Measurements from ENCODE around the gene MT4.

The MT4 gene

GRCh38 chr16:56564793-56565477 lies at the start of gene MT4:
TSS of gene MT4 (plus strand) at chr16:56565073. CDS start at chr16:56565129, 56 bp downstream.
- DNase-seq: no peak

- DNase-seq: no peak
These were observed 49.2 kb upstream of the MT4 start for GRCh38 chr16:56515665-56516064.

- no peak for DNase-seq
These were observed 47.7 kb upstream of the MT4 start for GRCh38 chr16:56517206-56517605.

GRCh38 chr16:56518425-56518824 lies 46.4 kb upstream of the MT4 start:
- no peak for DNase-seq

GRCh38 chr16:56519459-56520250 lies 45.2 kb upstream of the MT4 start, which contains the start of gene BBS2:
TSS of gene BBS2 (minus strand) at chr16:56520024. CDS start at chr16:56519862, 162 bp downstream.
- DNase-seq: peak; percentile 77

GRCh38 chr16:56520251-56520577 lies 44.7 kb upstream of the MT4 start:
- DNase-seq: no peak

- DNase-seq: no peak
These were observed 39.6 kb upstream of the MT4 start for GRCh38 chr16:56525236-56525635.

GRCh38 chr16:56530872-56531271 lies 34.0 kb upstream of the MT4 start:
- DNase-seq: no peak

- DNase-seq: no peak
These were observed 32.2 kb upstream of the MT4 start for GRCh38 chr16:56532714-56533113.

- DNase-seq: no peak
These were observed 30.0 kb upstream of the MT4 start for GRCh38 chr16:56534847-56535383.

- DNase-seq: no peak
These were observed 26.5 kb upstream of the MT4 start for GRCh38 chr16:56538331-56538730.

- no peak for DNase-seq
These were observed 25.2 kb upstream of the MT4 start for GRCh38 chr16:56539656-56540055.

GRCh38 chr16:56542039-56542438 lies 22.8 kb upstream of the MT4 start:
- DNase-seq: no peak

- no peak for DNase-seq
These were observed 17.5 kb upstream of the MT4 start for GRCh38 chr16:56547120-56547948.

- no peak for DNase-seq
These were observed 16.8 kb upstream of the MT4 start for GRCh38 chr16:56547949-56548567.

- DNase-seq: no peak
These were observed 15.7 kb upstream of the MT4 start for GRCh38 chr16:56549161-56549560.

GRCh38 chr16:56549744-56550385 lies 15.0 kb upstream of the MT4 start:
- DNase-seq: no peak

- DNase-seq: no peak
These were observed 12.8 kb upstream of the MT4 start for GRCh38 chr16:56551796-56552738.

GRCh38 chr16:56554441-56554840 lies 10.4 kb upstream of the MT4 start:
- no peak for DNase-seq

GRCh38 chr16:56558024-56558747 lies 6.7 kb upstream of the MT4 start:
- DNase-seq: no peak

All from NCI-H2107 (cell line).